Sigmoid colon (tissue), 4 donors: ENCODE measurements around the gene KCNE1.
"Not testable (repeated sequence)": the region's sequence is repeated elsewhere in the genome, so short reads cannot be mapped to it uniquely, and the experiment has no call there.

Experiments
- POLR2AphosphoS5 ChIP-seq, 4 donors: sonication (generic); formaldehyde crosslinking; IDR thresholded peaks; one replicate each; pipeline ENCODE4 v1.6.1; 2017; ENCODE audit warnings: antibody characterized with exemption in 4 of 4
- TF ChIP-seq, protein P1 (sequence below), 4 experiments: fragments of 450-650 bp in 3 of 4; fragments of 200-600 bp in 1 of 4; IDR thresholded peaks; one replicate each; pipeline ENCODE4 v1.5.1; 2016 to 2019; ENCODE audit warnings: antibody characterized with exemption in 4 of 4, mild to moderate bottlenecking in 3 of 4, moderate library complexity in 2 of 4

- TF ChIP-seq, protein P1, sequence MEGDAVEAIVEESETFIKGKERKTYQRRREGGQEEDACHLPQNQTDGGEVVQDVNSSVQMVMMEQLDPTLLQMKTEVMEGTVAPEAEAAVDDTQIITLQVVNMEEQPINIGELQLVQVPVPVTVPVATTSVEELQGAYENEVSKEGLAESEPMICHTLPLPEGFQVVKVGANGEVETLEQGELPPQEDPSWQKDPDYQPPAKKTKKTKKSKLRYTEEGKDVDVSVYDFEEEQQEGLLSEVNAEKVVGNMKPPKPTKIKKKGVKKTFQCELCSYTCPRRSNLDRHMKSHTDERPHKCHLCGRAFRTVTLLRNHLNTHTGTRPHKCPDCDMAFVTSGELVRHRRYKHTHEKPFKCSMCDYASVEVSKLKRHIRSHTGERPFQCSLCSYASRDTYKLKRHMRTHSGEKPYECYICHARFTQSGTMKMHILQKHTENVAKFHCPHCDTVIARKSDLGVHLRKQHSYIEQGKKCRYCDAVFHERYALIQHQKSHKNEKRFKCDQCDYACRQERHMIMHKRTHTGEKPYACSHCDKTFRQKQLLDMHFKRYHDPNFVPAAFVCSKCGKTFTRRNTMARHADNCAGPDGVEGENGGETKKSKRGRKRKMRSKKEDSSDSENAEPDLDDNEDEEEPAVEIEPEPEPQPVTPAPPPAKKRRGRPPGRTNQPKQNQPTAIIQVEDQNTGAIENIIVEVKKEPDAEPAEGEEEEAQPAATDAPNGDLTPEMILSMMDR (IDR thresholded peaks at IDR 0.05) = not testable (repeated sequence)
- TF ChIP-seq POLR2AphosphoS5 (IDR thresholded peaks at IDR 0.05) = not testable (repeated sequence)
Observed at GRCh38 chr21:34423805-34424204, 88.2 kb downstream of the KCNE1 start, which contains the start of gene SMIM34.
